Right lobe of liver (tissue), 4 donors: Measurements from ENCODE around the gene DDOST.

Experiments used
- POLR2A ChIP-seq: fragments of 450-650 bp; IDR thresholded peaks from one replicate; pipeline ENCODE4 v1.6.1; 2017; ENCODE audit warnings: antibody characterized with exemption, mild to moderate bottlenecking
- TF ChIP-seq, protein P1 (sequence below), 4 donors: fragments of 200-600 bp in 3 of 4; fragments of 450-650 bp in 1 of 4; IDR thresholded peaks; one replicate each; pipeline versions ENCODE4 v1.5.1 to v1.8.0; 2016 to 2022; ENCODE audit warnings: antibody characterized with exemption in 4 of 4, mild to moderate bottlenecking in 2 of 4
- donor health status: DM: no; HTN: no; CAD: no.
- donor health status: DM: no; HTN: no; CAD: no.
- donor health status: DM: no; HTN: yes; CAD: no.

DNA sequence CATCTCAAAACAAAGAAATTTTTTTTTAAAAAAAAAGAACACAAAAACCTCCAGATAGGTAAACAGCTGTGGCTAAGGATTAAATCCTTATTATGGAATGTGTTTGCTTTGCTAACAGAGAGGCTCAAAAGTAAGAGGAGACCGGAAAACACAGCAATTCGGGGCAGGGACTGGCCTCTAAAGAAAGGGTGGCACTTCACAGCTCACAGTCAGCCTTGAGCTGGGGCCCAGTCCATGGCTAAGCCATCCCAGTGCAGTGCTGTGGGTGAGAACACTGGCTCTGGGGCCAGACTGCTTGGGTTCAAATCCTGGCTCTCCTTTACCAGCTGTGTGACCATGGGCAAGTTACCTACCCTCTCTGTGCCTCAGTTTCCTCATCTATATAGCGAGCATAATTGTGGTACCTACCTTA, 28.5 kb upstream of the DDOST start:
- TF ChIP-seq POLR2A = no peak
- TF ChIP-seq, protein P1, sequence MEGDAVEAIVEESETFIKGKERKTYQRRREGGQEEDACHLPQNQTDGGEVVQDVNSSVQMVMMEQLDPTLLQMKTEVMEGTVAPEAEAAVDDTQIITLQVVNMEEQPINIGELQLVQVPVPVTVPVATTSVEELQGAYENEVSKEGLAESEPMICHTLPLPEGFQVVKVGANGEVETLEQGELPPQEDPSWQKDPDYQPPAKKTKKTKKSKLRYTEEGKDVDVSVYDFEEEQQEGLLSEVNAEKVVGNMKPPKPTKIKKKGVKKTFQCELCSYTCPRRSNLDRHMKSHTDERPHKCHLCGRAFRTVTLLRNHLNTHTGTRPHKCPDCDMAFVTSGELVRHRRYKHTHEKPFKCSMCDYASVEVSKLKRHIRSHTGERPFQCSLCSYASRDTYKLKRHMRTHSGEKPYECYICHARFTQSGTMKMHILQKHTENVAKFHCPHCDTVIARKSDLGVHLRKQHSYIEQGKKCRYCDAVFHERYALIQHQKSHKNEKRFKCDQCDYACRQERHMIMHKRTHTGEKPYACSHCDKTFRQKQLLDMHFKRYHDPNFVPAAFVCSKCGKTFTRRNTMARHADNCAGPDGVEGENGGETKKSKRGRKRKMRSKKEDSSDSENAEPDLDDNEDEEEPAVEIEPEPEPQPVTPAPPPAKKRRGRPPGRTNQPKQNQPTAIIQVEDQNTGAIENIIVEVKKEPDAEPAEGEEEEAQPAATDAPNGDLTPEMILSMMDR (IDR thresholded peaks at IDR 0.05) = no peak
